Tongue (tissue), 2 donors: ENCODE data around the gene HECTD4. TPM values are rescaled to one million over a fixed set of nuclear protein-coding genes. Genes with fewer than 3 reads are reported as not detected.
A peak's percentile ranks its signal among the peaks of the same experiment; 100 is the strongest.

Experiments
- DNase-seq: peaks from one replicate; pipeline ENCODE4 v3.0.0-alpha.2; 2015
- total RNA-seq: library from RNA; depleted of rRNA; stranded (reverse); fragments of >200 nt; gene quantifications from one replicate; pipeline ENCODE4 v1.2.3, GENCODE V29; 2014

The HECTD4 gene
- total RNA-seq, 1 donor from 2014 or later = 63.0 TPM

DNA sequence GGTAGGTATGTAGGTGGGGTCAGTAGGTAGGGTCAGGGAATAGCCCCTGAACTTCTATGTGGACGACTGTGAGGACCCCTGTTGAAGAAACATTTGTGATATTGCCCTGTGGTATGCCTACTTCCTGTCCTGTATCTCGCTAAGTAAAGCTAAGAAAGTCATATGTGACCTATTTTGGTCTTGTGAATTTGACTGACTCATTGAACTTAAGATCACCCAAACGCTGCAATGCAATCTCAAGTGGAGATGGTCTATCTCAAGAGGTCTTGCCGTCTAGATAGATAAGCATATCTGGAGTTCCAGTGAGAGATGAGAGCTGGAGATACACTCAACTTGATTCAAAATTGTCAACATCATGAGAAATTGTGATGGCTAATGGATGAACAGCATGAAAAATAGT is 183.1 kb downstream of the HECTD4 start:
- DNase-seq = no peak

DNA sequence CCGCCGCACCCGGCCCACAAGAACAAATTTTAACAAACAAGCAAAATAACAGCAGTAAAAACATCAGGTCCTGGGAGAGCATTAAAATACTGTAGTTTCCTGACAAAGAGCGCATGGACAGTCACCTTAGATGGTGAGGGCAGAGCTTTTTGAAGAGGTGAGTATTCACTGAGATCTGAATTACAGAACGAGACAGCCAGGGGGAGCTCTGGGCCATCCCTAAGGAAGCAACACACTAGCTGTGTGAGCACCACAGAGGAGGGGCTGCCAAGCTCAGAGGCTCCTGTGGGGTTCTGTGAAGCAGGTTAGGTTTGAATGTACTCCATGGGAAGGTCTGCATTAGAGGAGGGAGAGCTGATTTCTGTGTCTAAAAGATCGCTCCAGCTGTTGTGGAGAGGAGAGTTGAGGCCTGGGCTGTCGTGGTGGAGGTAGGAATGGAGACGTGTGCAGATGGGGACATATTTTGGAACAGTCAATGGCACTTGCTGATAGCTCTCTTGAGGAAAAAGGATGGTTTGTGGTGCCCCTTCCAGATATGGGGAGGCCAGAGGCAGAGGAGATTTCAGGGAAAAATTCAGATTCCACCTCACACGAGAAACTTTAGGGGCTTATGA is 184.0 kb downstream of the HECTD4 start:
- peak; percentile 59 for DNase-seq

DNA sequence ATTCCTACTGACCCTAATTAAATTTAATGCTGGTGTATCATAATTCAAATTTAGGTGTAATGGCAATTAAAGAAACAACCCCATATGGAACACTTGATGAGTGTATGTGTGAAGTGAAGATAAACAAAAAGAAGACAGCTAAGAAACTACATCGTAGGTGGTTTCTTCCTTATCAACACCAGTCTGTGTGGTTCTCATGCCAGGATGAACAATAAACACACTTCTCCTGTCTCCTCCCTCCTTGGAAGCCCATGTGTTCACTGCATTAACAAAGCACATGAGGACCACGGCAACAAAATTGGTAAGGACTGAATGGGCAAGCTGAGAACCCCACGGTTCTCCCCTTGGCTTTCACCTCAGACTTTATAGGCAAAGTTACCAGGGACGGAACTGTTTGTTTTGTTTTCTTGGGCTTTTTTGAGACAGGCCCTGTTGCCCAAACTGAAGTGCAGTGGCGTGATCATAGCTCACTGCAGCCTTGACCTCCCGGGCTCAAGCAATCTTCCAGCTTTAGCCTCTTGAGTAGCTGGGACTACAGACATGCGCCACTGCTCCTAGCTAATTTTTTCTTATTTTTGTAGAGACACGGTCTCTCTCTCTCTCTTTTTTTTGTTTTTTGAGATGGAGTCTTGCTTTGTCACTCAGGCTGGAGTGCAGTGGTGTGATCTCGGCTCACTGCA is 185.9 kb downstream of the HECTD4 start:
- no peak for DNase-seq

DNA sequence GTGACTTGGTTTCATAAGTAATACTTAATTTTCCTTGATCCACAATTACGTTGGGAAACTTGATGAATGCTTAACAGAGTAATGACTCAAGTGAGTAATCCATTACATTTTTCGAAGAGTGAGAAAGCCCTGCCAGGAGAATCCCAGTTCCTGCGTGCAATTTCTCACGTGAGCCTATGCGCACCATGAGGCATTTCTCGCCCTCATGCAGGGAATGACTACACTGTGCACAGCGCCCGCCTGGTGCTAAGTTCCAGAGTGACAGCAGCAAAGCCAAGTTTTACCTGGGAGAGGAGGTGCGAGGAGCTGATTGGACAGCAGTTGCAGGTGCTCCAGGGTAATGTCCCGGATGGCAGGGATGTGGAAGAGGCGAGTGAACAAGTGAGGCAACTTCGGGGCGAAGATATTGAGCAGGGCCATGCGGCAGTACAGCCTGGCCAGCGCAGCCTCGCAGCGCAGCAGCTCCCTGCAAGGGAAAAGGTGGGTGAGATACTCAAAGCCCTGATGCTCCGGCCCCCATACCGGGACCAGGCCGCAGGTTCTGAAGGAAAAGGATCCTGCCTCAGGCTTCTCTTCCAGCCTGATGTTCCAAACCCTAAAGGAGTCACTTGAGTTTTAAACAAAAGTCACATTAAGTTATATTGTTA is 187.5 kb downstream of the HECTD4 start:
- DNase-seq = no peak

DNA sequence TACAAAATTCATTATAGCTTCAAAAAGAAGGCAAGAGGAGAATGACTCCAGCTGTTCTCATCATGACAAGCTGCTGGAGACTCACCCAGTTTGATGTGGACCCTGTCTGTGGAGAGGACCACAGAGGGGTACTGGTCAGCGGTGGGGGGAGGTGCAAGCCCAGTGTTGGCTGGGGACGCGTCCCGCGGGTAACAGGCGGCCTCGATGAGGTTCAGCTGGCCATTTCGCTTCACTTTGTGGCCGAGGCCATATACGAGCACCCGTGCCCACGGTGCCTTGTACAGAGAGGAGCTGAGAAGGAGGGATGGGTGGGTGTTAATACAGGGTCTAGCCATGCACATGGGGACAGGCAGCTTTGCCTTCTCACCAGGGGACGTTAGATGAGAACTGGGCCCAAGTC is 189.8 kb downstream of the HECTD4 start:
- DNase-seq = no peak

DNA sequence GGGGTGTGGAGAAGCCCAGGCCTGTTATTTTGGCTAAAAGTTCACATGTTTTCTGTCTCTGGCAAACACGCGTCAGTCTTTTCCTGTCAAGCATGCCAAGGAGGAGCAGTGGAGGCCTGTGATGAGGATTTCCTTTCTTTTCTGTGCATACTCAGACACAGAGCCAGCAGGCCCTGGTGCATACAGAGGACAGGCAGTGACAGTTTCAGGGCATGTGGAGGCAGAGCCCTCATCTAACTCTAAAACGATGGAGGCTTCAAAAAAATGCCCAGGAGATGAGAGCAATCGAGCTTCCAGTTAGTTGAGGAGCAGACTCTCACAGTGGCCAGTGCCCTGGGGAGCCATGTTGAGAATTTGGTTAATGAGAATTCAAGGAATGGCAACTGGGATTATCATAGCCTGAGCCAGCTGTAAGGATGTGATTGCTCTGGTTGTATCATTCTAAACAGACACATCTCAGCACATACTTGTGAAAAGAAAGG is 190.3 kb downstream of the HECTD4 start:
- peak; percentile 43 for DNase-seq

DNA sequence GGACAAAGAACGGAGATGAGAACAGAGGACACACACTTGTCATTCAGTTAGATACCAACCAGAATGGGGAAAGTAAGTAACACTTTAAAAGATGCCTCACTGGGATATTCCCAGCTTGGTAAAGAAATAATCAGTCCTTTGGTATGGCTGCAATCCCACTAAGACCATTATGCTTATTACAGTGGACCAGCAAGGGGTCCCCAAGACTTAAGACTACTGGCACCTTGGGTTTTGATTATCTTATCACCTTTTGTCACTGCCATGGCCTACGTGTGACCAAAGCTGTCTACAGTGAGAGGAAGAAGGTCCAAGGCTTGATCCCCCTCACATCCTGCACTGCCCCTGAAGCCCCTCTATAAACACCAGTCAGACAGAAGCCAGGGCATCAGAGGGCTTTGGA is 191.0 kb downstream of the HECTD4 start:
- no peak for DNase-seq

DNA sequence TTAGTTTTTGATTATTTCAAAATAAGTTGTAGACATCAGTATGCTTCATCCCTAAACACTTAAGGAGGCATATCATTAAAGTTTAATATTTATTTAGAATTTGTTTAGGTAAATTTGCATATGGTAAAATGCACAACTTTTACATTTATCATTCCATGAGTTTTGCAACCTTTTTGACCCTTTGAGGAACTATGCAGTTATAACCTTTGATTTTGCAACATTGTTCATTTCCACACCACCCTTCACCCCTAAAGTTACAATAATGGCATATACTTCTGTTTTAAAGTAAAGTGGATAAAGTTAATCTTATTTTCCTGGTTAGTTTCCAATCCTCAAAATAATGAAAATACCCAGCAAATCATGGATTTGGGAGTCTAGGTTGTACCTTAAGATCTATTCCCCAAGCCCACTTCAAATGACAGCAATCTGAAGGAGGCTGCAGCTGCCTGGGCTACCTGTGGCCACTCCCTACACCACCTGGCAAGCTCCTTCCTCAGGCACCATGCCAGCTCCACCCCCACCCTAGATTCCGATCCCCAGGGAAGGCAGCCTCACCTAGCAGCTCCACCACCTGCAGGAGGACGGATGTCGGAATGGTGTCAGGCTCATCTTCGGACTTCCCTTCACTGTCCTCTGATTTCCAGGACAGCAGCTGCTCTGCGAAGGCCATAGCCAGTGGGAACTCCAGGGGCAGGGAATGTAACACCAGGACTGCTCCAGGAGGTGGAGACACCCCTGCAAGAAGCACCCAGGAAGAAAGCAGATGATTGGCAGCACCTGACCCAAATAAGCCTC is 191.8 kb downstream of the HECTD4 start:
- DNase-seq = no peak

DNA sequence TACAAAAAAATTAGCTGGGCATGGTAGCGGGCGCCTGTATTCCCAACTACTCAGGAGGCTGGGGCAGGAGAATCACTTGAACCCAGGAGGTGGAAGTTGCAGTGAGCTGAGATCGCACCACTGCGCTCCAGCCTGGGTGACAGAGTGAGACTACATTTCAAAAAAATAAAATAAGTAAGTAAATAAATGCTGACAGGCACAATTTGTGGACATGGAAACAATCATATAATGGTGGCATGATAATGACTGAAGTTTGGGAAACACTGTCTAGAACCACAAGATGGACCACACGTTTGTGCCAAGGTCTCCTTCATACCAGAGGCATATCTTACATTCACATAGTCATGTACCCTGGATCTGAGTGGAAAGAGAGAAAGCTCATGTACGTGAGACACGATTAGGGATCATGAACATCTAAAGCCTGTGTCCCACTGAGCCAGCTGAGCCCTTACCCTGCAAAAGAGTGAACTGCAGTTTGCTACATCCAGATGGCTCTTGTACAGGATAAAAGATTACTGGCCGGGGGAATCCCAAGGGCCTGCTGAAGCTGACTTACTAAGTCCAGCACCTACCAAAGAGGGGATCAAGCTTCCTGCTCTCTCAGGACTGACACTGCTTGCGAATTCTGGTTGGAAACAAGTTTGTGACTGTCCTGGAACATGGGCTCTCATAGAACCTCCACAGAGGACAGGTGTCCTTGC is 194.0 kb downstream of the HECTD4 start:
- DNase-seq = no peak

DNA sequence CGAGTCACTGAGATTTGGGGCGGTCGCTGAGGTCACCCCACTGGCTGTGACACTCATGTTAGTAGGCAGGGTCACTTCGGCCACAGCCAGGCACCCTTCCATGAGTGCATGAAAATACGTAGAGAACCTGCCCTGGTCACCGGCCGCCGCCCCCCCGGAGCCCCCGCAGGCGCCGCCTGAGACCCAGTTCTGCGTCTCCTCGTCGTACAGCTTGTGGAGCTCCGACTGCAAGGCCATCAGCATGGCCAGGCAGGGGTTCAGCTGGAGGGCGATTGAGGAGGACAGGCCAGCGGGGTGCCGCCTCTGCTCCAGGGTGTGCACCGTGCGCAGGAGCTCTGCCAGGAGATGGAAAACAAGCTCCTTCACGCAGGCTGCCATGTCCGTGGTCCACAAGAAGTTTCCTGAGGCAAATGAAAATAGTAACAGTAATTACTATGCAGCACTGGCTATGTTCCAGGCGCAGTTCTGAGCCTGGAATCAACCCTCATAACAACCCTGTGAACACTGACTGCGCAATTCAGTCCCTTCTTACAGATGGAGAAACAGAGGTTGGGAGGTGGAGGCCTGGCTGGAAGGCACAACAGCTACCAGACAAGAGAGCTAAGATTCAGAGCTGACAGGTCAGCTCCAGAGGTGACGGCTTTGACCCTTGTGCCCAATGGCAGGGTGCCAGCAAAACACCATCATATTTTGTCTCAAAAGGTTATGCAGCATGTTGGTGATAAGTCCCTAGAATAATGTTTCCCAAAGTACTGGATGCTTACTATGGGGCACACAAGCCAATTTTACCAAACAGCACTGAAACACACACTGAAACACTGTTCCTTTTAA is 196.9 kb downstream of the HECTD4 start:
- no peak for DNase-seq

DNA sequence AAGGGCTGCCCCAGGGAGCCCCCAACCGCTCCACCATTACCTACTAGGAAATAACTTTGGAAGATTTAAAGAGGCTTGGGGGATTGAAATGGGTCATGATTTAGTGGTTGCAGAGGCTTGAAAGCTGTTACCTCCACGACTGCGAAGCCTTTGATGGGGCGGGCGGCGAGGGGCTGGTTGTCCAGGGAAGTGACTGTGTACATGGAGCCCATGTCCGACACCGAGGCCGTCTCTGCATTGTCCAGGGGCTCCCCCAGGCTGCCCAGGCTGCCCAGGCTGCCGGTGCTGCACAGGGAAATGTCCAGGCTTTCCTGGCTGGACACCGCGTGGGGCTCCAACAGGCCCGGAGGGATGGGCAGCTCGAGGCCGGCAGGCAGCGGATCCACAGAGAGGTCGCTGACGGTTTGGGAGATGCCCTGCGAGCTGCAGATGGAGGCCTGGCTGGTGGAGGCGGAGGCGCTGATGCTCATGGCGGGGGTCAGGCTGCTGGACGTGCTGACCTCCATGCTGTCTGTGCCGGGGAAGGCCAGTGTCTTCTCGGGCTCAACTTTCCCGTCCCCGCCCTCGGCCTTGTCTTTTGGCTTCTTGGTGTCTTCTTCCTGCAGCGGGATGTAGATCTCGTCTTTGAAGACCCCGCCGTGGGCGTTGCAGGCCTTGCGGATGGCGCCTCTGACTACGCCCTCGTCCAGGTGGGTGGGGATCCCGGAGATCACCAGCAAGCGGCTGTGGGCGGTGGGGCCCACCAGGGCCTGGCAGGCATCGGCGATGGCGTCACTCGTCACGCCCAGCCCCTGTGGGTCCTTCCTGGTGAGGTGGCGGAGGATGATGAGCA is 198.0 kb downstream of the HECTD4 start:
- DNase-seq = no peak

DNA sequence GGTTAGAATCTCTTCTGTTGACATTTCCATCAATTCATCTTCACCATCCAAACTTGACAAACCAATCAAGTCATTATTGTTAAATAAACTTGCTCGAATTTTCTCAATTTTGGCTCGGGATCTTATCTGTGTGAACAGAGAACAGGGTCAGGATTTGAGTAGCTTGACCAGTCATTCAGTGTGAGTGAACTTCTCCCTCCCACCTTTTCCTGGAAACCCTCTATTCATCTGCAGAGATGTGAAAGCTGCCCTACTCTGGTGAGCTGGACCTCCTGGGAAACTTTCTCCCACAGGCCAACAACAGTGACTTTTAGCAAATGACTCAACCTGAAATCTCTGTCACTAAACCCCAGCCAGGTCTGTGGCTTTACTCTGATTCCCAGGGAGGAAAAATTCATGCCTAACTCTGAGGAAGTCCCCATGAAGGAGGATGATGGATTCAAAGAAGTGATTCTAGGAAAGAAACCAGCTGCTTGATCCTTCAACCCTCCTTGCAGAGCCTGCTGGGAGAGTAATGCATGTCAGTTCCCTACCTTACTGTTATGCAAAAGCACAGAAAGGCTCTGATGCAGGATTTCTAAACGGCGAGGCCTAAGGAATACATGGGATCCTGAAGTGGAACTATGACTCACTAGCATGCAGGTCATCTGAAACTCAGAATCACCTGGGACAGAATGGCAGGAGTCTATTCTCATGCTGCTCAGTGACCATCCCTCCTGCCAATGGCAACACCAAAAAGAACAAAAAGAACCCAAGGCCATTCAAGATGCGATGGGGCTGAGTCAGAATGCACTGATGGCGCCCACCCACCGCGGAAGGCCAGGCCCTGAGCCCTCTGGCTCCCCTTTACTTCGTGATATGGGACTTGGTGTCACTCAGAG is 198.8 kb downstream of the HECTD4 start:
- DNase-seq = no peak

DNA sequence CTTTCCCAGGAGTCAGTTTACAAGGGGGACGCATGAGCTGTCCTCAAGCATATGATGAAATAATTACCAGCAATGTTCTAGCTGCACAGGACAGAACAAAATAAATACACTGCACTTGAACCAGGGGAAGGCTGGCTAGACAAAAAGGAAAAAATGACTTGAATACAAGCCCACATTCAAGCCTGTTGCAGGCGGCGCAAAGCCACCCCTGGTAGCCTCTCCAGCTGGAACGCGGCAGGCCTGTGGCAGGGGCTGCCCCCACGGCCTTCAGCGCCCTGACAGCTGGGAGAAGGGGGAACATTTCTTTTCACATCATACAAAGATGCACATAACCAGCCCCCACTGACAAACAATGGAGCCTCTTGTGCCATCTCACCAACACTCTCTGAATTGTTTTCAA is 199.7 kb downstream of the HECTD4 start:
- DNase-seq = peak; percentile 73

DNA sequence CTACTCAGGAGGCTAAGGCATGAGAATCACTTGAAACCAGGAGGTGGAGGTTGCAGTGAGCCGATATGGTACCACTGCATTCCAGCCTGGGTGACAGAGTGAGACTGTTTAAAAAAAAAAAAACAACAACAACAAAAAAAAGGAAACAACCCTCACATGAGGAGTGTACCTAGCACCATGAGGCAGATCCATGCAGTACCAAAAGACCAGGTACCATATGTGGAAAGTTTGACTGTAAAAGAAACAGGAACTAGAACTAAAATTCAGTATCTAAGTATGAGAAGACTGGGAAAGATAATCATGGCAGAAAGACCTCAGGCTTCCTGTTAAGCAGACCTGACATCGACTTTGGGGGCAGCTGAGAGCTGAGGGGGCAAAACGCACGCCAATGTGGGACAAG is 201.8 kb downstream of the HECTD4 start:
- DNase-seq = no peak

DNA sequence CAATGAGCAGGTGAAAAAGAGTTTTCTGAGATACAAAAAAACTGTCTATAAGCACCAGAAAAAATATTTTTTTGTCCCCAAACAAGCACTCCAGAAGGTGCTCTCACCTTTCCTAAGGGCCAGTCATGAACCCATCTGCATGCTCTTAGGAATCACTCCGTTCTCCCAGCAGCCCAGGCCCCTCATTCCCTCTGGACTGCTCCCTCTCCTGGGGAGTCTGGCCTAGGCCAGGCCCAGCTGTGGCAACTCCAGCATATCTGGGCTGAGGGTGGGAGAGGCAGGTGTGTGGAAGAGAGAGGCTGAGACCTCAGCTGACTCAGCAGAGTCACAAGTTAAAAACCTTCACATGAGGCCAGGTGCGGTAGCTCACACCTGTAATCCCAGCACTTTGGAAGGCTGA is 202.3 kb downstream of the HECTD4 start:
- no peak for DNase-seq

DNA sequence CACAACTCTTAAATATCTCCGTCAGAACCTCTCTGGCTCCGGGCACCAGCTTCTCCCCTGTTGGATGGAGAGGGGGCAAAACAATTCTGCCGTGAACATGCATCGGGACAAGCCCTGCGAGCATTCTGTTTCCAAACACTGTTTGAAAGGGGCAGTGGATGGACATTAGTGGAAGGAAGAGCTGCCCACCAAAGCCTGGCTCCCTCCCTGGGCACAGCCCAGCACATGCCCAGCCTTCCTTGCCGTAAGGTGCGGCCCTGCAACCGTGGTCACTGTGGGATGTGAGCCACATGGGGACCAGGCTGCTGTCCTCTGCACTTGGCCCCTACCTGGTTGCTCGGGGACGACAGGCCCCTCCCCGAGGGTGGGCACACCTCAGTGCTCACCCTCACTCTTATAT is 202.9 kb downstream of the HECTD4 start:
- DNase-seq = no peak

DNA sequence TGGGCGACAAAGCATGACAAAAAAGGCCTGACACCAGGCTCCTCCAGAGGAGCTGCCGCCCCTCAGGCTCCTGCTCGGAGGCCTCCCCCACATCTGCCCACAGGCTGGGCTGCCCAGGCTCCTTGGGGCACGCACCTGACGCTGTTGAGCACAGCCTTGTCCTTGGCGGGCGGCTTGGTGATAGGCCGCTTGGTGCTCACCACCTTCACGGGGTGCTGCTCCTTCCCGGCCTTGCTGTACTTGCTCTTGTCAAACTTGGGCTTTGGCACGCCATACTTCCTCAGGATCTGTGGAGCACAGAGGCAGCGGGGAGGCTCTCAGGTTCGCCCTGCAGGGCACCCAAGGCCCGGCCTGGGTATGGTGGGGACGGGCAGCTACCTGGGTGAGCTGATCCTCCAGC is 203.4 kb downstream of the HECTD4 start:
- no peak for DNase-seq

DNA sequence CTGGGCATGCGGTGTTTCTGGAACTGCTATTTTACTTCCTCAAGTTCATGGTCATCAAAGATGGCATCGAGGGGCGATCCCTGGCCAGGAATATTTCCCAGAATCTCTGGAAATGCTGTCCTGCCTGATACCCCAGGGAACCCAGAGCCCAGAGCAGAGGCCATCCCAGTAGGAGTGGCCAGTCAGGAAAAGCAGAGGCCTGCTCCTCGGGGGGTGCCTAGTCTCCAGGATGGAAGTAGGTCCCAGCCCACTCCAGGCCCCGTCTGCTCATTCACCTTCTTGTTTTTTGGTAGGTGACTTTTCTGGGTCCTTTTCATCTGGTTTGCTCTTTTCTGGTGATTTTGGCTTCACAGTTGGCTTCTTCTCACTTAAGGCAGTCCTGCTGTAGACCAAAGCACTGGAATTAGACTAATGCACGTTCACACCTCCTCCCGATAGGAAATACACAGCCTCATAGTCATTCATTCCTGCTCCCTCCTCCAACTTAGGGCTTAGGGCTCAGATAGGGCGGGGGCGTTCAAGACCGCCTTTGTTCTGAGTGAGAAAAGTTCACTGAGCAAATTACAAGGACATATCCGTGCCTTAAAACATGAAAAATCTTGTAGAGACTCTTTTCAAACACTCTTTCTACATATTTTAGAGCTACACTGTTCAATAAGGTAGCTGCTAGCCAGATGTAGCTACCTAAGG is 205.8 kb downstream of the HECTD4 start:
- DNase-seq = no peak
